Upper lobe of left lung (tissue), 4 donors: ENCODE data around the gene FUT8.

Source experiments
- CTCF ChIP-seq, 6 experiments: fragments of 450-650 bp in 4 of 6; fragments of 200-600 bp in 2 of 6; sonication (generic) in 2 of 6; IDR thresholded peaks; one replicate each; pipeline ENCODE4 v1.5.1; 2016 to 2019; ENCODE audit warnings: antibody characterized with exemption in 6 of 6
- EP300 ChIP-seq, 4 donors: sonication (generic); formaldehyde crosslinking; IDR thresholded peaks; one replicate each; pipeline ENCODE4 v1.5.1; 2017; ENCODE audit warnings: antibody characterized with exemption in 4 of 4, control low read depth in 2 of 4
- POLR2A ChIP-seq, 4 donors: fragments of 450-650 bp; IDR thresholded peaks; one replicate each; pipeline ENCODE4 v1.5.1; 2016 to 2017; ENCODE audit warnings: antibody characterized with exemption in 4 of 4, mild to moderate bottlenecking in 2 of 4
- POLR2AphosphoS5 ChIP-seq, 2 donors: sonication (generic); formaldehyde crosslinking; IDR thresholded peaks; one replicate each; pipeline ENCODE4 v1.5.1; 2017; ENCODE audit warnings: antibody characterized with exemption in 2 of 2

- TF ChIP-seq POLR2AphosphoS5 (IDR thresholded peaks at IDR 0.05) (no peak), CTCF (IDR thresholded peaks at IDR 0.05) (no peak), POLR2A (IDR thresholded peaks at IDR 0.05) (no peak), EP300 (IDR thresholded peaks at IDR 0.05) (no peak)
These were observed 200.7 kb downstream of the FUT8 start for GRCh38 chr14:65613131-65613650.
